Endothelial cell (in vitro differentiated cells): Measurements from ENCODE around the gene MMP23B. TPM values are rescaled to one million over a fixed set of nuclear protein-coding genes. Genes with fewer than 3 reads are reported as not detected.

Source experiments
- DNase-seq: peaks from one replicate; pipeline ENCODE4 v3.0.0; 2021; ENCODE audit warnings: low spot score
- H3K27ac Mint-ChIP-seq: one replicate; pipeline ENCODE4 v1.8.0; 2021; ENCODE audit warnings: mixed read lengths, inconsistent platforms; ENCODE audit not compliant: unreplicated experiment
- H3K27me3 Mint-ChIP-seq: one replicate; pipeline ENCODE4 v1.8.0; 2021; ENCODE audit warnings: mild to moderate bottlenecking, moderate library complexity, mixed read lengths, inconsistent platforms; ENCODE audit not compliant: unreplicated experiment
- H3K36me3 Mint-ChIP-seq: one replicate; pipeline ENCODE4 v1.8.0; 2021; ENCODE audit warnings: mild to moderate bottlenecking, low read depth, mixed read lengths, inconsistent platforms; ENCODE audit not compliant: unreplicated experiment
- H3K4me1 Mint-ChIP-seq: one replicate; pipeline ENCODE4 v1.8.0; 2021; ENCODE audit warnings: mild to moderate bottlenecking, mixed read lengths, inconsistent platforms; ENCODE audit not compliant: unreplicated experiment
- H3K4me3 Mint-ChIP-seq: one replicate; pipeline ENCODE4 v1.8.0; 2021; ENCODE audit warnings: mild to moderate bottlenecking, mixed read lengths, inconsistent platforms; ENCODE audit not compliant: unreplicated experiment
- H3K9me3 Mint-ChIP-seq: one replicate; pipeline ENCODE4 v1.8.0; 2021; ENCODE audit warnings: mixed read lengths, inconsistent platforms; ENCODE audit not compliant: unreplicated experiment
- total RNA-seq: library from RNA; stranded (reverse); fragmentation: NEBNext Ultra II Directional; extraction: Animal tissue kit (Norgen Biotek cat#: 25700); gene quantifications from one replicate; pipeline ENCODE4 v1.2.1, GENCODE V29; 2021; ENCODE audit not compliant: unreplicated experiment
- TF ChIP-seq, protein P1 (sequence below): fragments of 200-600 bp; sonication (generic); IDR thresholded peaks from one replicate; pipeline ENCODE4 v1.5.0; 2021; ENCODE audit warnings: antibody characterized with exemption; ENCODE audit not compliant: unreplicated experiment

The MMP23B gene
- total RNA-seq, 1 donor from 2014 or later = 26.7 TPM

DNA sequence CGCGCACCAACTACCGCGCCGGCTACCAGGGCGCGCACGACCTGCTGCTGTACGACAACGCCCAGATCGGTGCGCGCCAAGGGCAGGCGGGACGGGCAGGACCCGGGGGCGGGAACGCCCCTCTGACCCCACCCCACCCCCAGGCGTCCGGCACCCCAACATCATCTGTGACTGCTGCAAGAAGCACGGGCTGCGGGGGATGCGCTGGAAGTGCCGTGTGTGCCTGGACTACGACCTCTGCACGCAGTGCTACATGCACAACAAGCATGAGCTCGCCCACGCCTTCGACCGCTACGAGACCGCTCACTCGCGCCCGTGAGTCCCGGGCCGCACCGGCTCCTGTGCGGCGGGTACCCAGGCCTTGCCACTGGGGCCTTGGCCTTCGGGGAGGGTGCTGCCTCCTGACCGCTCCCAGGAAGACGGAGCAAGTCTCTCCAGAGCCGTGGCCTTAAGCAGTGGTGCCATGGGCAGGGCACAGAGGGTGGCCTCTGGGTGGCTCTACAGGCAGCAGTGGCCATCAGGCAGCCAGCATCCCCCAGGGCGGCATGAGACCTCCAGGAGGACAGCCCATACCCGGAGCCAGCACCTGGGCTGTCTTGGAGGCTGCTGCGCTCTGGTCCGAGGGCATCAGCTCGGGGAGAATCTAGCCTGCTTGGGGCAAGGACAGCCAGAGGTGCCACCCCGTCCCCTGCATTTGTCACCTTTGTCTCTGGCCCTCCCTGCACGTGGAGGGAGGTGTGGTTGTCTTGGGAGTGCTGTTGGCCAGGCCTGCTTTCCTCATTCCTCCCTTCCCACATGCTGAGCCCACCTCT lies 8.1 kb upstream of the MMP23B start:
- DNase-seq = no peak
- Mint-ChIP-seq H3K4me1 (peaks cover 2% of the 10 kb centered on the region), H3K27ac (no peak overlapping the region), H3K27me3 (peaks cover 2% of the 10 kb centered on the region), H3K4me3 (no peak overlapping the region), H3K9me3 (no peaks in the 10 kb centered on the region), H3K36me3 (peaks cover 5% of the 10 kb centered on the region)
- TF ChIP-seq, protein P1, sequence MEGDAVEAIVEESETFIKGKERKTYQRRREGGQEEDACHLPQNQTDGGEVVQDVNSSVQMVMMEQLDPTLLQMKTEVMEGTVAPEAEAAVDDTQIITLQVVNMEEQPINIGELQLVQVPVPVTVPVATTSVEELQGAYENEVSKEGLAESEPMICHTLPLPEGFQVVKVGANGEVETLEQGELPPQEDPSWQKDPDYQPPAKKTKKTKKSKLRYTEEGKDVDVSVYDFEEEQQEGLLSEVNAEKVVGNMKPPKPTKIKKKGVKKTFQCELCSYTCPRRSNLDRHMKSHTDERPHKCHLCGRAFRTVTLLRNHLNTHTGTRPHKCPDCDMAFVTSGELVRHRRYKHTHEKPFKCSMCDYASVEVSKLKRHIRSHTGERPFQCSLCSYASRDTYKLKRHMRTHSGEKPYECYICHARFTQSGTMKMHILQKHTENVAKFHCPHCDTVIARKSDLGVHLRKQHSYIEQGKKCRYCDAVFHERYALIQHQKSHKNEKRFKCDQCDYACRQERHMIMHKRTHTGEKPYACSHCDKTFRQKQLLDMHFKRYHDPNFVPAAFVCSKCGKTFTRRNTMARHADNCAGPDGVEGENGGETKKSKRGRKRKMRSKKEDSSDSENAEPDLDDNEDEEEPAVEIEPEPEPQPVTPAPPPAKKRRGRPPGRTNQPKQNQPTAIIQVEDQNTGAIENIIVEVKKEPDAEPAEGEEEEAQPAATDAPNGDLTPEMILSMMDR = no peak

DNA sequence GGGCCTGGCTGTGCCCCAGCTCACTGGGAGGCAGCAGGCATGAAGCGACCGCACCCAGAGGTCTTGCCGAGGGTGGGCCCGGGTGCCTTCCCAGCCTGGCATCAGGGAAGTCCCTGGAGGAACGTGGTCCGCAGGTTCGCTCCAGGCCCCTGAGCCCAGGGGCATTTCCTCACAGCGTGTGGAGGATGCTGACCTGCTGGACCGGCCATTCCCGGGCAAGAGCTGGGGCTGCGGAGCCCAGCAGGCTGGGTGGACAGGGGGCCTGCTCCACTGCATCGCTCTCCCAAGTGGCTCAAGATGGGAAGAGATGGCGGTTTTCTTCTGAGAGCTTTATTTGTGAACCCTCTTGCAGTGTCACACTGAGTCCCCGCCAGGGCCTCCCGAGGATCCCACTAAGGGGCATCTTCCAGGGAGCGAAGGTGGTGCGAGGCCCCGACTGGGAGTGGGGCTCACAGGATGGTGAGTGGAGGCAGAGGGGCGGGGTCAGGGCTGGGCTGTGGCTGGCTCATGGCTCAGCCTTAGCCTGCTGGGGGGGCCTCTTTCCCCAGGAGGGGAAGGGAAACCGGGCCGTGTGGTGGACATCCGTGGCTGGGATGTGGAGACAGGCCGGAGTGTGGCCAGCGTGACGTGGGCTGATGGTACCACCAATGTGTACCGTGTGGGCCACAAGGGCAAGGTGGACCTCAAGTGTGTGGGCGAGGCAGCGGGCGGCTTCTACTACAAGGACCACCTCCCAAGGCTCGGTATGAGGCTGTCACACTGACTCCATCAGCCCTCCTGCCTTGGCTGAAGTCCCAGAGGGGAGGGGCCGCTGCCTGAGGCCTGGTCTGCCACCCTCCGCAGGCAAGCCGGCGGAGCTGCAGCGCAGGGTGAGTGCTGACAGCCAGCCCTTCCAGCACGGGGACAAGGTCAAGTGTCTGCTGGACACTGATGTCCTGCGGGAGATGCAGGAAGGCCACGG lies 7.2 kb upstream of the MMP23B start:
- TF ChIP-seq, protein P1 = no peak
- DNase-seq = no peak
- Mint-ChIP-seq H3K4me3 (no peak overlapping the region), H3K36me3 (peaks cover 5% of the 10 kb centered on the region), H3K27ac (no peak overlapping the region), H3K4me1 (peaks cover 2% of the 10 kb centered on the region), H3K27me3 (peaks cover 2% of the 10 kb centered on the region), H3K9me3 (no peaks in the 10 kb centered on the region)

DNA sequence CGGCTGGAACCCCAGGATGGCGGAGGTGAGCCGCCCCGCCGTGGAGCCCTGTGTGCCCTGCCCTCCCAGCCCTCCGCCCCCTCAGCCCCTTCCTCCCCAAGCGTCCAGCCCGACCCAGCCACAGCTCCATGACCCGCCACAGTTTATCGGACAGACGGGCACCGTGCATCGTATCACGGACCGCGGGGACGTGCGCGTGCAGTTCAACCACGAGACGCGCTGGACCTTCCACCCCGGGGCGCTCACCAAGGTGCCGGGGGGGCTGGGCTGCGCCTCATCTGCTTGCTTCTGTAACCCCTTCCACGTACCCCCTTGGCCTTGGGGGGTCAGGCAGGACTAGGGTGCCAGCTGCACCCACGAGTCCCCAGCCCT lies 6.6 kb upstream of the MMP23B start:
- Mint-ChIP-seq H3K4me1 (peaks cover 2% of the 10 kb centered on the region), H3K27me3 (peaks cover 2% of the 10 kb centered on the region), H3K4me3 (no peak overlapping the region), H3K27ac (no peak overlapping the region), H3K36me3 (peaks cover 5% of the 10 kb centered on the region), H3K9me3 (no peaks in the 10 kb centered on the region)
- DNase-seq = no peak
- TF ChIP-seq, protein P1 = no peak

DNA sequence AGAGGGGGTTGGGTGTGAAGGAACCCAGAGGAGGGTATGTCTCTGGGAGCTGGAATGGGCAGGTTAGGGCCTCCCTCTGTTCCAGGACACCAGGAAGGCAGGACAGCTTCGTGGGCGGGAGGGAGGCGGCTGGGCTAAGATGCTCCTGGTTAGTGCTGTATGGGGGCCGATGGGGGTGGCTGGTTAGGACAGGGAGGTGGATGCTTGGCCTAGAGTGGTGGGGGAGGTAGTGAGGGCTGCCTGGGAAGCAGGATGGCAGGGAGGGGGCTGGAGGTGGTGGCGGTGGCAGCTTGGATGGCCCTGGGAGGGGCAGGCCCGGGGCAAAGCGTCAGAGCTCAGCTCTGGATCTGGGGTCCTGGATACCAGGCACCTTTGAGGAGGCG lies 6.2 kb upstream of the MMP23B start:
- H3K4me1 Mint-ChIP-seq = peaks cover 2% of the 10 kb centered on the region
- H3K27me3 Mint-ChIP-seq = peaks cover 2% of the 10 kb centered on the region
- no peak overlapping the region for H3K4me3 Mint-ChIP-seq
- H3K36me3 Mint-ChIP-seq = peaks cover 5% of the 10 kb centered on the region
- no peaks in the 10 kb centered on the region for H3K9me3 Mint-ChIP-seq
- TF ChIP-seq, protein P1 = no peak
- H3K27ac Mint-ChIP-seq = no peak overlapping the region
- DNase-seq = no peak
